Esophagus muscularis mucosa (tissue), 4 donors: ENCODE measurements around the gene SIGLEC1. TPM values are rescaled to one million over a fixed set of nuclear protein-coding genes. Genes with fewer than 3 reads are reported as not detected.

Source experiments
- DNase-seq: peaks from one replicate; pipeline ENCODE4 v3.0.0-alpha.2; 2017; ENCODE audit errors: extremely low spot score
- H3K27ac ChIP-seq, 4 donors: fragments of 200-600 bp; sonication (generic); replicated peaks in 1 of 4; 1 replicate in 3 of 4; 2 replicates in 1 of 4; pipeline ENCODE4 v1.5.1; 2016 to 2019; ENCODE audit warnings: mild to moderate bottlenecking in 1 of 4
- H3K27me3 ChIP-seq, 4 donors: fragments of 200-600 bp; sonication (generic); one replicate each; pipeline versions ENCODE4 v1.5.1 to v1.6.0; 2016 to 2019
- H3K36me3 ChIP-seq, 4 donors: fragments of 200-600 bp; sonication (generic); one replicate each; pipeline ENCODE4 v1.5.1; 2016 to 2019
- H3K4me1 ChIP-seq, 4 donors: fragments of 200-600 bp; sonication (generic); one replicate each; pipeline ENCODE4 v1.5.1; 2016 to 2019
- H3K4me3 ChIP-seq, 4 donors: fragments of 200-600 bp; sonication (generic); 1 replicate in 2 of 4; 2 replicates in 2 of 4; pipeline ENCODE4 v1.5.1; 2016 to 2019; ENCODE audit warnings: mild to moderate bottlenecking in 4 of 4, moderate library complexity in 1 of 4
- H3K9me3 ChIP-seq, 4 donors: fragments of 200-600 bp; sonication (generic); 1 replicate in 3 of 4; 2 replicates in 1 of 4; pipeline ENCODE4 v1.5.1; 2016 to 2019
- CTCF ChIP-seq, 3 experiments: fragments of 200-600 bp in 2 of 3; fragments of 450-650 bp in 1 of 3; sonication (generic) in 2 of 3; IDR thresholded peaks; one replicate each; pipeline ENCODE4 v1.5.1; 2017 to 2019; ENCODE audit warnings: antibody characterized with exemption in 3 of 3, mild to moderate bottlenecking in 2 of 3, moderate library complexity in 1 of 3
- EP300 ChIP-seq: sonication (generic); formaldehyde crosslinking; IDR thresholded peaks from one replicate; pipeline ENCODE4 v1.6.1; 2017; ENCODE audit warnings: antibody characterized with exemption
- POLR2A ChIP-seq: fragments of 450-650 bp; IDR thresholded peaks from one replicate; pipeline ENCODE4 v1.6.1; 2017; ENCODE audit warnings: antibody characterized with exemption, moderate library complexity, mild to moderate bottlenecking, low read depth
- POLR2AphosphoS5 ChIP-seq, 2 donors: sonication (generic); formaldehyde crosslinking; IDR thresholded peaks; one replicate each; pipeline ENCODE4 v1.6.1; 2017; ENCODE audit warnings: antibody characterized with exemption in 2 of 2
- WGBS: methylation state at CpG from one replicate; pipeline ENCODE4 v1.1.5; 2018; 5-methylcytosine and 5-hydroxymethylcytosine counted together
- intact Hi-C: fragments of 100-400 bp; cut with DNase I; formaldehyde crosslinking; loops from one replicate; pipeline ENCODE4 v1.15.1; 2023
- total RNA-seq, 4 donors: library from RNA; depleted of rRNA; stranded (reverse); fragments of >200 nt; gene quantifications; one replicate each; pipeline versions ENCODE4 v1.1.0 to v1.2.1, GENCODE V29; 2016

Gene SIGLEC1
- total RNA-seq, 4 donors from 2014 or later, result 13.1 to 18.7 (median 13.8) TPM

- intact Hi-C loops, result no loop called here
- Histone ChIP-seq H3K36me3 (peaks cover 0 to 83% (median 49%) of the 10 kb centered on the region in 4 donors), H3K9me3 (no peaks in the 10 kb centered on the region), H3K4me1 (peaks cover 31 to 63% (median 43%) of the 10 kb centered on the region in 4 donors), H3K27ac (peak overlapping the region; percentile 27 to 57 (median 41)), H3K27me3 (peaks cover 0 to 13% (median 0%) of the 10 kb centered on the region in 4 donors), H3K4me3 (no peak overlapping the region)
- 76% methylated on average over 16 of the region's 26 CpGs for WGBS
- TF ChIP-seq POLR2AphosphoS5 (IDR thresholded peaks at IDR 0.05) (no peak), CTCF (IDR thresholded peaks at IDR 0.05) (no peak), POLR2A (no peak), EP300 (no peak)
- no peak for DNase-seq
Observed at GRCh38 chr20:3753501-3754275, 41.3 kb upstream of the SIGLEC1 start.

GRCh38 chr20:3753098-3753497 is 40.7 kb upstream of the SIGLEC1 start:
- Histone ChIP-seq H3K4me3 (no peak overlapping the region), H3K27ac (peak overlapping the region; percentile 27 to 57 (median 41)), H3K27me3 (peaks cover 0 to 13% (median 0%) of the 10 kb centered on the region in 4 donors), H3K4me1 (peaks cover 31 to 57% (median 42%) of the 10 kb centered on the region in 4 donors), H3K9me3 (no peaks in the 10 kb centered on the region), H3K36me3 (peaks cover 0 to 80% (median 53%) of the 10 kb centered on the region in 4 donors)
- WGBS, result 27% methylated on average over 4 of the region's 4 CpGs
- no peak for TF ChIP-seq POLR2A
- peak; percentile 75 to 85 (median 76) for TF ChIP-seq CTCF (IDR thresholded peaks at IDR 0.05)
- TF ChIP-seq POLR2AphosphoS5 (IDR thresholded peaks at IDR 0.05), result peak; percentile 18 to 40
- intact Hi-C loops, result no loop called here
- no peak for DNase-seq

GRCh38 chr20:3752386-3752759 is 40.0 kb upstream of the SIGLEC1 start:
- intact Hi-C loops, result no loop called here
- peaks cover 0 to 80% (median 54%) of the 10 kb centered on the region in 4 donors for H3K36me3 ChIP-seq
- DNase-seq, result no peak
- H3K4me3 ChIP-seq, result peak overlapping the region; percentile 35 to 47 (median 44)
- no peaks in the 10 kb centered on the region for H3K9me3 ChIP-seq
- 62% methylated on average over 12 of the region's 13 CpGs for WGBS
- peaks cover 31 to 51% (median 35%) of the 10 kb centered on the region in 4 donors for H3K4me1 ChIP-seq
- TF ChIP-seq POLR2A (no peak), CTCF (IDR thresholded peaks at IDR 0.05) (no peak), EP300 (no peak), POLR2AphosphoS5 (IDR thresholded peaks at IDR 0.05) (no peak)
- peaks cover 0 to 13% (median 0%) of the 10 kb centered on the region in 4 donors for H3K27me3 ChIP-seq
- H3K27ac ChIP-seq, result no peak overlapping the region

GRCh38 chr20:3751675-3752385 is 39.4 kb upstream of the SIGLEC1 start:
- no peaks in the 10 kb centered on the region for H3K9me3 ChIP-seq
- no peak overlapping the region for H3K27ac ChIP-seq
- WGBS, result 61% methylated on average over 41 of the region's 95 CpGs
- intact Hi-C loops, result no loop called here
- peak overlapping the region; percentile 35 to 47 (median 44) for H3K4me3 ChIP-seq
- H3K4me1 ChIP-seq, result peaks cover 31 to 46% (median 35%) of the 10 kb centered on the region in 4 donors
- DNase-seq, result no peak
- TF ChIP-seq POLR2A, result no peak
- no peak for TF ChIP-seq CTCF (IDR thresholded peaks at IDR 0.05)
- TF ChIP-seq EP300, result no peak
- TF ChIP-seq POLR2AphosphoS5 (IDR thresholded peaks at IDR 0.05), result no peak
- peaks cover 0 to 75% (median 54%) of the 10 kb centered on the region in 4 donors for H3K36me3 ChIP-seq
- H3K27me3 ChIP-seq, result peaks cover 0 to 13% (median 0%) of the 10 kb centered on the region in 4 donors
